MM.1S (cell line): ENCODE results near the gene TSC22D3.

ENCODE experiments used
- DNase-seq: peaks from one replicate; pipeline ENCODE4 v3.0.0-alpha.2; 2015
- H2AFZ ChIP-seq: fragments of 300-600 bp; sonication (generic); 2 replicates; pipeline ENCODE4 v1.6.0; 2016; ENCODE audit warnings: antibody characterized with exemption, low read length
- H3F3A ChIP-seq: fragments of 300-600 bp; sonication (generic); 2 replicates; pipeline ENCODE4 v1.6.1; 2016; ENCODE audit warnings: mild to moderate bottlenecking, antibody characterized with exemption, low read length, moderate library complexity, mixed read lengths; ENCODE audit not compliant: insufficient read depth
- H3K27ac ChIP-seq: fragments of 300-600 bp; sonication (generic); 2 replicates; pipeline ENCODE4 v1.5.1; 2016; ENCODE audit warnings: mild to moderate bottlenecking, low read length
- H3K27me3 ChIP-seq: fragments of 300-600 bp; sonication (generic); replicated peaks from 2 replicates; pipeline ENCODE4 v1.6.0; 2016; ENCODE audit warnings: low read length; ENCODE audit not compliant: insufficient read depth
- H3K36me3 ChIP-seq: fragments of 300-600 bp; sonication (generic); replicated peaks from 2 replicates; pipeline ENCODE4 v1.6.1; 2016; ENCODE audit warnings: mild to moderate bottlenecking, low read length, mixed read lengths; ENCODE audit not compliant: insufficient read depth
- H3K4me1 ChIP-seq: fragments of 300-600 bp; sonication (generic); 2 replicates; pipeline ENCODE4 v1.6.1; 2016; ENCODE audit warnings: low read length, mixed read lengths
- H3K4me2 ChIP-seq: fragments of 300-600 bp; sonication (generic); 2 replicates; pipeline ENCODE4 v1.6.0; 2016; ENCODE audit warnings: low read depth, low read length
- H3K4me3 ChIP-seq: fragments of 300-600 bp; sonication (generic); 2 replicates; pipeline ENCODE4 v1.5.1; 2016; ENCODE audit warnings: low read length, mixed read lengths
- H3K79me2 ChIP-seq: fragments of 300-600 bp; sonication (generic); 2 replicates; pipeline ENCODE4 v1.6.1; 2016; ENCODE audit warnings: mixed run types, low read length, mixed read lengths
- H3K9ac ChIP-seq: fragments of 300-600 bp; sonication (generic); 2 replicates; pipeline ENCODE4 v1.6.1; 2016; ENCODE audit warnings: low read length, mixed read lengths
- H3K9me2 ChIP-seq: fragments of 300-600 bp; sonication (generic); replicated peaks from 2 replicates; pipeline ENCODE4 v1.6.1; 2016; ENCODE audit warnings: mild to moderate bottlenecking, low read length, mixed read lengths; ENCODE audit not compliant: insufficient read depth
- H3K9me3 ChIP-seq: fragments of 300-600 bp; sonication (generic); replicated peaks from 2 replicates; pipeline ENCODE4 v1.6.1; 2016; ENCODE audit warnings: mild to moderate bottlenecking, low read length, mixed read lengths; ENCODE audit not compliant: insufficient read depth
- H4K20me1 ChIP-seq: fragments of 300-600 bp; sonication (generic); 2 replicates; pipeline ENCODE4 v1.6.1; 2016; ENCODE audit warnings: mild to moderate bottlenecking, low read length, moderate library complexity, mixed read lengths; ENCODE audit not compliant: insufficient read depth
- EZH2 ChIP-seq: fragments of 300-600 bp; sonication (generic); optimal IDR thresholded peaks from 2 replicates; pipeline ENCODE3; 2017; ENCODE audit warnings: low read depth, mild to moderate bottlenecking, antibody characterized with exemption, low read length, mixed read lengths
- EZH2phosphoT487 ChIP-seq: fragments of 300-600 bp; sonication (generic); IDR thresholded peaks from 2 replicates; pipeline ENCODE4 v1.6.1; 2018; ENCODE audit warnings: antibody characterized with exemption, low read length
- TF ChIP-seq, protein P1 (sequence below): fragments of 300-600 bp; sonication (generic); IDR thresholded peaks from 2 replicates; pipeline ENCODE4 v1.5.1; 2016; ENCODE audit warnings: antibody characterized with exemption, low read length, mixed read lengths

The TSC22D3 gene

GRCh38 chrX:107725761-107726555 is 49.6 kb downstream of the TSC22D3 start:
- no peaks in the 10 kb centered on the region for H3K79me2 ChIP-seq
- no peaks in the 10 kb centered on the region for H3K4me1 ChIP-seq
- TF ChIP-seq EZH2phosphoT487 (no peak), EZH2 (no peak)
- TF ChIP-seq, protein P1, sequence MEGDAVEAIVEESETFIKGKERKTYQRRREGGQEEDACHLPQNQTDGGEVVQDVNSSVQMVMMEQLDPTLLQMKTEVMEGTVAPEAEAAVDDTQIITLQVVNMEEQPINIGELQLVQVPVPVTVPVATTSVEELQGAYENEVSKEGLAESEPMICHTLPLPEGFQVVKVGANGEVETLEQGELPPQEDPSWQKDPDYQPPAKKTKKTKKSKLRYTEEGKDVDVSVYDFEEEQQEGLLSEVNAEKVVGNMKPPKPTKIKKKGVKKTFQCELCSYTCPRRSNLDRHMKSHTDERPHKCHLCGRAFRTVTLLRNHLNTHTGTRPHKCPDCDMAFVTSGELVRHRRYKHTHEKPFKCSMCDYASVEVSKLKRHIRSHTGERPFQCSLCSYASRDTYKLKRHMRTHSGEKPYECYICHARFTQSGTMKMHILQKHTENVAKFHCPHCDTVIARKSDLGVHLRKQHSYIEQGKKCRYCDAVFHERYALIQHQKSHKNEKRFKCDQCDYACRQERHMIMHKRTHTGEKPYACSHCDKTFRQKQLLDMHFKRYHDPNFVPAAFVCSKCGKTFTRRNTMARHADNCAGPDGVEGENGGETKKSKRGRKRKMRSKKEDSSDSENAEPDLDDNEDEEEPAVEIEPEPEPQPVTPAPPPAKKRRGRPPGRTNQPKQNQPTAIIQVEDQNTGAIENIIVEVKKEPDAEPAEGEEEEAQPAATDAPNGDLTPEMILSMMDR = no peak
- no peaks in the 10 kb centered on the region for H3K9me2 ChIP-seq
- no peaks in the 10 kb centered on the region for H4K20me1 ChIP-seq
- DNase-seq = no peak
- no peak overlapping the region for H2AFZ ChIP-seq
- no peak overlapping the region for H3K4me2 ChIP-seq
- H3K27ac ChIP-seq = no peak overlapping the region
- no peaks in the 10 kb centered on the region for H3K27me3 ChIP-seq
- no peak overlapping the region for H3K4me3 ChIP-seq
- H3F3A ChIP-seq = no peaks in the 10 kb centered on the region
- H3K9ac ChIP-seq = no peak overlapping the region
- no peaks in the 10 kb centered on the region for H3K36me3 ChIP-seq
- no peaks in the 10 kb centered on the region for H3K9me3 ChIP-seq

GRCh38 chrX:107724653-107725052 is 50.9 kb downstream of the TSC22D3 start:
- H3F3A ChIP-seq = no peaks in the 10 kb centered on the region
- no peaks in the 10 kb centered on the region for H3K4me1 ChIP-seq
- no peaks in the 10 kb centered on the region for H3K9me3 ChIP-seq
- no peaks in the 10 kb centered on the region for H3K79me2 ChIP-seq
- no peak overlapping the region for H3K9ac ChIP-seq
- DNase-seq = no peak
- H3K9me2 ChIP-seq = no peaks in the 10 kb centered on the region
- no peak overlapping the region for H3K4me2 ChIP-seq
- no peak overlapping the region for H3K4me3 ChIP-seq
- H3K27me3 ChIP-seq = no peaks in the 10 kb centered on the region
- H4K20me1 ChIP-seq = no peaks in the 10 kb centered on the region
- no peak overlapping the region for H3K27ac ChIP-seq
- TF ChIP-seq, protein P1 = no peak
- TF ChIP-seq EZH2 (no peak), EZH2phosphoT487 (no peak)
- no peak overlapping the region for H2AFZ ChIP-seq
- no peaks in the 10 kb centered on the region for H3K36me3 ChIP-seq

DNA sequence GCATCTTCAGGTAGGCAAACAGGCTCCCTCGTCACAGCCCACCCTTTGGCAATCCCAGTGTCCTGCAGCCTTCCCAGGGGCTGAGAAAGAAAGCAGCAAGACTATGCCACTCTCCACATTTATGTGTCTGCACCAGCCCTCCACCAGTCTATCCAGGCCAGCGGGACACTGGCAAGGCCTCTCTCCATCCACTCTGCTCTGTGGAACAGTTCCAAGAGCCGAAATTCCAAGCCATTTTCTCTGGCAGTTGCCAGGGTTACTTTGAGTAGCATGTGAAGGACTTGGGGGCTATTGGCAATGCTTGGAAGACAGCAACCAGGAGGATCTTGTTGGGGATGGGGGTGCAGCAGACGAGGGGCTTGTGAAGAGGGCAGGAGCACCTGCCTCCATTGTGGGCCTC is 52.1 kb downstream of the TSC22D3 start:
- Histone ChIP-seq H3K9me3 (no peaks in the 10 kb centered on the region), H3K27ac (no peak overlapping the region), H3K4me1 (peaks cover 2% of the 10 kb centered on the region; the same call in 1 of the 2 replicates), H3K9ac (no peak overlapping the region), H2AFZ (no peak overlapping the region), H3K79me2 (no peaks in the 10 kb centered on the region), H3K4me2 (no peak overlapping the region), H4K20me1 (no peaks in the 10 kb centered on the region), H3K27me3 (no peaks in the 10 kb centered on the region), H3F3A (no peaks in the 10 kb centered on the region), H3K4me3 (no peak overlapping the region), H3K36me3 (no peaks in the 10 kb centered on the region), H3K9me2 (no peaks in the 10 kb centered on the region)
- DNase-seq = no peak
- TF ChIP-seq, protein P1 = no peak
- TF ChIP-seq EZH2phosphoT487 (no peak), EZH2 (no peak)
